CD4-positive, alpha-beta T cell treated with Interleukin-17A for 1 hour (primary cell): Measurements from ENCODE around the gene TOM1.
"Not testable (repeated sequence)": the region's sequence is repeated elsewhere in the genome, so short reads cannot be mapped to it uniquely, and the experiment has no call there.

Experiments
- DNase-seq: peaks from one replicate; pipeline ENCODE4 v3.0.0-alpha.2; 2020

Gene TOM1

DNA sequence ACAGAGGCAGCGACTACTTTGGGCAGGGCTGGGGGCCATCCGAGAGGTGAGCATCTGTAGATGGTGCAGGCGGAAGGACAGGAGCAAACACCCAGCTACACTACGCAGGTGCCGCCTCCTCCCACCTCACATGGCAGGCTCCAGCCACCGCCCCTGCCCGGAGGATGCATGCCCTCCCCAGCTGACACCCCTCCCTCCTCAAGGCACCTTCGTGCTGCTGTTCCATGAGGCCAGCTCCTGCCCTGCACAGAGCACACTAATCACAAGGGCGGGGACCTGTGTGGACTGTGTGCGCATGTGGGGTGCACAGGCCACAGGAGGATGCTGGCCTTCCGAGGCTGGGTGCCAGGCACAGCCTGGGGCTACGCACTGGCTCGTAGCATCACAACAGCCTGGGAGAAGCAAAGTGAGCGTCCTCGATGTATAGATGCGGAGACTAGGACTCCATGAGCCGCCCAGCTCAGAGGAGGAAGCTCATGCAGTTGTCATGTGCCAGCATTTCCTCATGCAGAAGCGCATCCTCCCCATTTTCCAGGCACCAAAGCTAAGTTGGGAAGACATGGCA lies 48.4 kb downstream of the TOM1 start:
- no peak for DNase-seq

DNA sequence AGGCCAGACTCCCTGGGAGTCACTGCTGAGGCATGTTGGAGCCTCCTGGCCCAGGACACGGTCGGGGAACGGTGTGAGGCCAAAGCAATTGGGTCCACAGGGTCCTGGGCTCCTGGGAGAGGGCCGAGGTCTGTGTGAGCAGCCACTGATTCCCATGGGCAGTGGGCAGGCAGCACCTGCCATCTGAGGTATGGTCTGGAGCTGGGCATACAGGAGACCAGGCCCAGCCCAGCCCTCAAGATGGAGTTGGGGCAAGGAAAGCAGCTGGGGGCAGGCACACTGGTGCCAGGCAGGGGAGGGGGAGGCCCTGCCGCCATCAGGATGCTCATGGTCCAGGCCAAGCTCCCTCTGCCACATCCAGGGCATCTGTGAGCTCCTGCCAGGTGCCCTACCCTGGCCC lies 49.0 kb downstream of the TOM1 start:
- DNase-seq, result no peak

DNA sequence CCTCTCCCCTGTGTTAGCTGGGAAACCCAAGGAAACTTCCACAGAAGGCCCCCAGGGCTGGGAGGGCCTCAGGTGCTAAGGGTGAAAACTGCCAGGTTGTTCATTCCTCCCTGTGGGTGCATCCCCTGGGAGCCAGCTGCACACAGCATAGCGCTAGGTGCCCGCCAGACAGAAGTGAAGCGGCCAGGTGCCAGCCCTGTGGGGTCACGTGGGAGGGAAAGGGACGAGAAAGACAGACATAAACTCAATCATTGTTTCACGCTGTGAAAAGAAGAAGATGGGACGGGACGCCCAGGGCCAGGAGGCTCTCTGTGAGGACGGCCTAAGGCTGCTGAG lies 49.6 kb downstream of the TOM1 start:
- DNase-seq, result no peak

DNA sequence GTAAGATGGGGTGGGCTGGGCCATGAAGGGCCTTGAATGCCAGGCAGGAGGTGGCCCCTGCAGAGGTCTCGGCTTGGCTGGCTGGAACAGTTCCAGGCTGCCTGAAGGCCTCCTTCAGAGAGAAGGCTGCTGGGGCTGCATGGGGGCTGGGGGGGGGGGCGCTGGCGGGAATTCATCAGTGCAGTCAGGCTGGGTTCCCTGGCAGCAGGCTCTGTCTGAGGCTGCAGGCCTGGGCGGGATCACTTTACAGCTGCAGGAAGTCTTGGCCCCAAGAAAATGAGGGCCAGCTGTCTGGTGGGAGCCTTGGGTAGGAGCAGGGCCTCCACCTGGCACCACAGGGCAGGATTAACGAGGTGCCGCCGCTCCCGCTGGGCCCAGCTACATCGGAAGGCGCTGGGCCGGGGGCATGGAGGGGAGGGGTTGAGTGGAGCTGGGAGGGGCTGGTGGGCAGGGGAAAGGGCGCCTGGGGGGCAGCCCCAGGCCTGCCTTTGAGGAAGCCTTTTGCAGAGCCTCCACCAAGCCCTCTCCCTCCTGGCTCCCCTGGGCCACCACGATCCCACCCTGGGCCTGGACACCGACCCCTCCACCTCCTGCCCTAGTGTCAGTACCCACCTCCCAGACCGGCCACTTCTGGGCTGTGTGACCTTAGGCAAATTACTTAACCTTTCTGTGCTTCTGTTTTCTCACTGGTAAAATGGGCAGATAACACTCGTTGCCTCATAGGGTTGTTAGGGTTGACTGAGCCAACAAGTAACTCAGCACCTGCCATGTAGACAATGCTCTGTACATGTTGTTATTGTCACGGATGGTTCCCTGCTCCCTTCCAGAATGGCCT lies 50.2 kb downstream of the TOM1 start:
- DNase-seq, result no peak

GRCh38 chr22:35350539-35351503 lies 51.1 kb downstream of the TOM1 start:
- DNase-seq, result peak; percentile 89

DNA sequence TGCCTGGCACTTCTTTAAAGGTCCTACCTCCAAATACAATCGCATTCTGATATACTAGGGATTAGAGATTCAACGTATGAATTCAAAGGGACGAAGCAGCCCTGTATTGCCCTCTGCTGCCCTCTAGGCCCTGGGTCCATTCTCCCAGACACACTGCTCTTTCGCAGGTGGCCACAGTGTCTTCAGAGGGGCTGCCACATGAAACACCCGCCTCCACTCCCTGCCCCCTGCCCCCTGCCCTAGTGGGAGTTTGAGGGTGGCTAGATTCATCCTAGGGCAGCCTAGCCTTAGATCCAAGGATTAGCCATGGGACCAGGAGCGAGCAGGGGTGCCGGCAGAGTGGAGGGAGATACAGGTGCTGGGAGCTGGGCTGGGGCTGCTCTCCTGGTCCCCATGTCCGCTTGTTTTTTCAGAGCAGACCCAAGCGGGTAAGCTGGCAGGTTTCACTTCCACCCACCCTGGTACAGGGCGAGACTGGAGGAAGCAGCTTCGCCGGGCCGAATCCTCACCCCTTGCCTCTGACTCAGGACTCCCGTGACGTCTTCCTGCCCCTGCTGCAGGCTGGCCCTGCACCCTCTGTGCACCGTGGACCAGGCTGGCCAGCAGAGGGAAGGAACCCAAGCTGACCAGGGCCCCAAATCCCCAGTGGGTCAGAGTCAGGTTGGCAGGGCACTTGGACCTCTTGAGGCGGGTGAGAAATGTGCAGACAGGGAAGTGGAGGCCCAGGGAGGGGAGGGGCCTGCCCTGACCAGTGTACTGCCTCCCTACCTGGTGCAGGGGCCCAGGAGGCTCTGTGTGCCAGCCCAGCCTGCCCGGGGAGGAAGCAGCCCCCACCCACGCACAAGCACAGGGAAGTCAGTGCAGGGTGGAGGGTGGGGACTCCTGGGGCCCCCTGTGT lies 52.8 kb downstream of the TOM1 start:
- DNase-seq, result peak; percentile 41

DNA sequence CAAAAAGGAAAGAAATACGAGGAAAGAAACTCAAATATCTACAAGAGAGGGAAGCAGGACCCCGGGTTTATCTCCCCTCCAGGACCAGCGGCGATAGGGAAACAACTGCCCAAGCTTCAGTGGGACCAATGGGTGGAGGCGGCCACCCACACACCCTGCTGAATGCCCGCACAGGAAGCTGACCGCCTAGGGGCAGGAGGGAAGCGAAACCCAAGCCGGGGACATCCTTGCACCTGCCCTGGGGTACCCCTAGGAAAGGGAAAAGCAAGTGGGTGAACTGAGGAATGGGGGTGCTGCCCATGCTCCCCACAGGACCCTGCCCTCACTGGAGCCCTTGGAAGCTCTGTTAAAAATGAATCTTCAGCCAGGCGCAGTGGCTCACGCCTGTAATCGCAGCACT lies 53.6 kb downstream of the TOM1 start:
- DNase-seq, result no peak

- DNase-seq, result no peak
Measured at GRCh38 chr22:35354068-35354467, 54.4 kb downstream of the TOM1 start.

GRCh38 chr22:35357883-35358621 lies 58.4 kb downstream of the TOM1 start:
- DNase-seq, result no peak

GRCh38 chr22:35359380-35360065 lies 59.8 kb downstream of the TOM1 start:
- no peak for DNase-seq

DNA sequence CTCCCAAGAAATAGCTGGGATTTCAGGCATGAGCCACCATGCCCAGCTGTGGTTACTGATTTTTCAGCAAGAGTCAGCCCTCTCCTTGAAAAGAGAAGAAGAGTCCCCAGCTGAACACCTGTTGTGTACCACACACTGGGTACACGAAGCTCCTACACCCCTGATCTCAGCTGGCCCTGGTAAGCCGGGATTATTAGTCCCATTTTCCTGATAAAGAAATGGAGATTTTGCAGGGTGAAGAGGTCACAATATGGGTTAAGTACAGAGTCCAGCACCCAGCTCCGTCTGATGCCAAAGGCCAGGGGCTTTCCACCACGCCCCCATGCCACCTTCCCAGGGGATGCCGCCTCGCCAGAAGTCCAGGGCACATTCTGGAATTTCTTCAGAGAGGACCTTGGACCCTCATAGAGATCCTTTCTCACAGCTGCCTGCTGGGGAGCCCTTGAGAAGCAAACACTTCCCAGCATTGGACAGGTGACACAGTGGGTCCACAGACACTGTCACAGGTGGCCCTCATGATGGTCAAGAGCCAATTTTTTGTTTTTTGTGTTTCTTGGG lies 61.4 kb downstream of the TOM1 start:
- no peak for DNase-seq

DNA sequence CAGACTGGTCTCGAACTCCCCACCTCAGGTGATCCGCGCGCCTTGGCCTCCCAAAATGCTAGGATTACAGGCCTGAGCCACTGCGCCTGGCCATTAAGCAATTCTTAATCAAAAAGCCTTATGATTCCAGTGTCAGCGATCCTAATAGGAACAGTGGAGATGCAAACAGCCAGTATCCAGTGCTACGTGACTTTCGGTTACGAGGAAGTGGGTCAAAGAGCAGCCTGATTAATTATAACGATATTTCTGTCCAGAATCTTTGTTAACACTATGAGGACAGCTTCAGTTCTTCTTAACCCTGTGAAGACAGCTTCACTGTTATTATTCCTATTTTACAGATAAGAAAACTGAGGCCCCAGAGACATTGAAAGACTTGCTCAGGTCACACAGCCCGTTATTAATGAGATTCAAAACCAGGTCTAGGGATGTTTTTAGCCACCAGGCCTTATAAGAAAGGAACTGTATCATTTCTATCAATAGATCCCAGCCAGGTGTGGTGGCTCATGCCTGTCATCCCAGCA lies 63.9 kb downstream of the TOM1 start:
- no peak for DNase-seq

- not testable (repeated sequence) for DNase-seq
Measured at GRCh38 chr22:35364230-35364629, 64.5 kb downstream of the TOM1 start.

DNA sequence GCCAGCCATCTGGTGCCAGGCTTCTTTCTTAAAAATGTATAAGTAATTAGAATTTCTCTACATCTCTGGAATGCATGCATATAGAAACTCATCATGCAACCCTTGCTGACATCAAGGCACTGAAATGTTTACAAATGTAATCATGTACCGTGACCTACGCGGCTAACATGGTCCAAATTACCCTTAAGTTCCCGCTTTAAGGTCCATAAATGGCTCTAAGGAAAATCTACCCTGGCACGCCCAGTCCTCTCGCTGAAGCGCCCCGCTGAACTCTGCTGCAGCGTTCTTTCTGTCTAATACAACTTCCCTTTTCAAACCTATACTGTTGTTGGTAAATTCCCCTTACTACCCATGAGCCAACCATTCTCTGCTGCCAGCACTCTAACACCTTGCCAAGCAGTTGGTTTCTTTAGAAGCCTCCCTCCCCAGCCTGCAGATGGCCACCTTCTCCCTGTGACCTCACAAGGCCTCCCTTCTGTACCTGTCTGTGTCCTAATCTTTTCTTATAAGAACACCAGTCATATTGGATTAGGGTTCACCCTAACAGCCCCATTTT lies 67.7 kb downstream of the TOM1 start:
- peak; percentile 7 for DNase-seq

- DNase-seq, result no peak
Measured at GRCh38 chr22:35368386-35368785, 68.7 kb downstream of the TOM1 start.

GRCh38 chr22:35369996-35370395 lies 70.3 kb downstream of the TOM1 start:
- no peak for DNase-seq

- no peak for DNase-seq
Measured at GRCh38 chr22:35373781-35374180, 74.1 kb downstream of the TOM1 start.

GRCh38 chr22:35375031-35375430 lies 75.3 kb downstream of the TOM1 start:
- DNase-seq, result no peak

GRCh38 chr22:35375526-35375925 lies 75.8 kb downstream of the TOM1 start:
- DNase-seq, result no peak
